Measurements from ENCODE around the gene PKP2.

The PKP2 gene

DNA sequence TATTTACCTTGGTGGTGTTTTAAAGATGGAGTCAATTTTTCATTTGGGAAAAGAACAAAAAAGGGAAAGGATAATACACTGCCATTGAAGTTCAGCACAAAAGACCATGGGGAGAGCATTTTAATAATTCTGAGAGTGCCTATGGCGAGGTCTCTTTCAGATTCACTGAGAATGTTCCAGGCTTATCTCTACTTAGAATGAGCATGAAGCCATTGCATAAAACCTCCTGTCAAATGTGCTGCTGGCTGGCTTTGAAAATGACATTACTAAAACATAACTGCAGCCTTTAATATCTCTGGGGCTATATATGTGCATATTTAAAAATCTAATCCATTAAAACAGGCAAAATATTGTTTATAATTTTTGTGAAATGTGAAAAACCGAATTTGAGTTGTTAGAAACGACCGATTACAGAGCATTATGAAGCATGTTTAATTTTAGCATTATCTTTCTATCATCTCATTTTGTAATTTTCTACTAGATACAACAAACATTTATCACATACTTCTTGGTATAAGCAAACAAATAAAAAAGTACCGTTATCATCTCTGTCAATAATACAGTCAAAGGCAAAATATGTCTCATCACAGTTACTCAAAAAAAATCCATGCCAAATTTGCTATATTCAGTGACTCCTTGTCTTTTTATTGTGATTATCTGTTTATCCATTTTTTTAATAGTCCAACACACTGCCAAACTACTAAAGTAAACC, 95.2 kb downstream of the PKP2 start:
- no peak for DNase-seq

DNA sequence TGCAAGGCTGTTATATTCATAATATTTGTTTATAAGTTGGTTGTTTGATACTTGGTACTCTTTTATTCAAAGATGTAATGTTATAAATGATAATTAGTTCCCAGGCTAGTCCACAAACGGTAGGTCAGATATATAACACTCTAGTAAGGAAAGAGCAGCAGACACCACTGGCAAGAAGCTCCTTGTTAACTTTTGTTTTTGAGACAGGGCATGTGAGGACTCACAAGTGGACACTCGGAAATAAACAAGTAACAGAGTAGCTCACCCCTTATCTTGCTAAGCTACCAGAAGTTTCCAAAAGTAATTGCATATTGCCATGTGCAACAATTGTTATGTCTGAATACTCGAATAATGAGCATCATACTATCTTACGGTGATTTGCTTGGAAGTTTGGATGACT, 102.3 kb downstream of the PKP2 start:
- DNase-seq, result no peak

DNA sequence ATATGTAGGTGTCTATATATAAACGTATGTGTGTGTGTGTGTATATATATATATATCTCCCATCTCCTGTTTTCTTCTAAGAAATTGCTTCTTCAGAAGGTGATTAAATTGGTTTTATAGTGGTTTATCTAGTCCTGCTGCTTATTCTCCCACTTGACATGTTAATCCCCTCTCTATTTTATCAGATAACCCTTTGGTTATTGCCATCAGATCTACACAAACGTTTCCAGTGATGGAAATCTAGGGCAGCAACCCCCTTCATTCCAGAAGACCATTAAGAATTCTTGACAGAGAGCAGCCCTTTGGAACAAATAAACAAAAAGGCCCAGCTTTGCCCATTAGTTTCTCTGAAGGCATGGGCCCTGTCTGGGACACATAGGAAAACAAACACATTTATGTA, 106.7 kb downstream of the PKP2 start:
- no peak for DNase-seq

DNA sequence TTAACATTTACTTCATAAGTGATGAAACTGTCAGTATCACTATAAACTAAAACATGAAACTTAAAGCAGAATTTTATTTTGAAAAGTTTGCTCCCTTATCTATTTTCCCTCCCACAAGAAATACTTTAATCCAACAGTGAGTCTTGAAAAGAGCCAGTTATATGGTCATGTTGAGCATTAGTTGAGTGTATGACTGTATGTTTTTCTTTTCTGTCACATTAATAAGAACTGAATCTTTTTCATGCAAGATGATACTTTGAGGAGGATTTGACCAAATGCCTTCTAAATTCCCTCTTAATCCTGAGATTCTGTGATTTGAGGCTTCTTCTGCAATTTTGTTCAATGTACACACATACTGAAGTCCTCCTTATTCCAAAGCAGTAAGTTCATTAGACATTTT, 107.1 kb downstream of the PKP2 start:
- DNase-seq, result no peak

DNA sequence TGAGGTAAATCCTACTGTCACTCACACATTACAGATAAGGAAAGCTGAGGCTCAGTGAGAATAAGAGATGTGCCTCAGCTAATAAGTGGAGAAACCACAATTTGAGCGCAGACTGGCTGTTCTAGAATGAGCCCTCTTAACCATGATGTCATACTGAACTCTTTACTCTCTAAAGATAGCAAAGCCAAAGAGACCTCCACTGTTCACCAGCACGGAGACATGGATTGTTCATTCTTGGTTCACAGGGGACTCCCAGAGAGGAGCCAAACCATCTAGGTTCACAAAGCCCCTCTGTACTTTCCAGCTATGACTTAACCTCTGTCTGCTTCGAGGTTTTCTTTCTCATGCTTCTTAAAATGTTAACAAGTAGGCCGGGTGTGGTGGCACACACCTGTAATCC, 108.2 kb downstream of the PKP2 start:
- DNase-seq, result no peak

DNA sequence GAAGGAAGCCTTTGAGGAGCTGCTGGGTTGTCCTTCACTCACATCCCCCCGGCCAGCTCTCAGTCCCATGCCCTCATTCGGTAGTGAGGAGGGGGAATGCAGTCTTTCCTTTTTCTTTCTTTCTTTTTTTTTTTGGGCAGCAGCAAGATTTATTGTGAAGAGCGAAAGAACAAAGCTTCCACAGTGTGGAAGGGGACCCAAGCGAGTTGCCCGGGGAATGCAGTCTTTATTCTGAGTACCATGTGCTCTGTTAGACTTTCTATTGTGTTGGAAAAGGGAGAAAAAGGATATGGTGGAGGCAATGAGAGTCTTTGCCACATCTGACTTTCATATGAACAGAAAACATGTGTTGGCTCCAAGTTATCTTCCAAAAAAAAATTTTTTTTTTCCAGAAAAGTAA, 111.0 kb downstream of the PKP2 start:
- DNase-seq, result no peak

DNA sequence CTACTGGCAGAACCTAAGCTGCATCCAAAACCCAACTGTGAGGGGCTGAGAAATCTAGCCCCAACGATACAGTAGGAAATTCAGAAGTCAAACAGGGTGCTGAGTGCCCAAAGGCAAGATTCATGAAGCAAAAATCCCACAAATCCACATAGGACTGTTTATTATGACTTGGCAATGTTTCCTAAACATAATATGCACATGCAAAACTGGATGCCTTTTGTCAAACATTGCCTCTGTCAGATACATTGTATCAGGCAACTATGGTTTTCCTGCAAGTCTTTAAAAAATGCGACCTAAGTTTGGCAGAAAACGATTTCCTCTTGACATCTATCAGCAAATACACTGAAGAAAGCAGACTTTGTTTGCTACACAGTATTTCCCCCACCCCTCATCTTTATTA, 113.5 kb downstream of the PKP2 start:
- DNase-seq, result no peak

DNA sequence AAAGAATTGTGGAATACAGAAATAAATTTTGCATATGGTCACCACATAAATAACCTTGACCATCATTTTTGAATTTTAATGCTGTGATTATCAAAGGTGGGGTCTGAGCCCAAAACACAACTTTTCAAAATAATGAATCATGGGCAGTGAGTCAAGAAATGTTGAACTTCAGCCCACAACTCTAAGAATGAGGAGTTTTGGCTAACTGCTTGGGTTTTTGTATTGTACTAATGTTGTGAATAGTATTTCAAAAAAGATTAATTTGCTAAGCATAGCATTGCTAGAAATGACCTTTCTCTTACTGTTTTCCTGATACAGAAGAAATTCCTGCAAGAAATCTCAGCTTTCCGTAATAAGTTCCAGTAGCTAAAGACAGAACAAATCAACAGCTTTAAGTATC, 116.5 kb downstream of the PKP2 start:
- DNase-seq, result no peak

DNA sequence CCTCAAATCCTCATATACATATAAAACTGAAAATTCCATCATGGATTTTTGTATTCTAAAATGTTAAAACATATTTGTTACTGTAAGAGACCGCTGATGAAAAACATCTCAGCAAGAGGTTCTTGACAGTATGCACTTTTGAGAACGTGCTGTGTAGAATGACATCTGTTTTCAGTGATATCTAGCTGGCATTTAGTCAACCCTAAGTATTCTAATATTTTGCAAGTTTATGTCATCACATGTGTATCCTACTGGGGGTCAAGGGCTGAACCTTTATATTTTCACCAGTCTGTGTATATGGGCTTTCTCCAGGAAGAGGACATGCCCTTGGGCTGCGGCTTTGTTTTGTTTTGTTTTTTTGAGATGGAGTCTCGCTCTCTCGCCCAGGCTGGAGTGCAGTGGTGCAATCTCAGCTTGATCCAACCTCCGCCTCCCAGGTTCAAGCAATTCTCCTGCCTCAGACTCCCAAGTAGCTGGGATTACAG, 118.8 kb downstream of the PKP2 start:
- DNase-seq, result no peak

DNA sequence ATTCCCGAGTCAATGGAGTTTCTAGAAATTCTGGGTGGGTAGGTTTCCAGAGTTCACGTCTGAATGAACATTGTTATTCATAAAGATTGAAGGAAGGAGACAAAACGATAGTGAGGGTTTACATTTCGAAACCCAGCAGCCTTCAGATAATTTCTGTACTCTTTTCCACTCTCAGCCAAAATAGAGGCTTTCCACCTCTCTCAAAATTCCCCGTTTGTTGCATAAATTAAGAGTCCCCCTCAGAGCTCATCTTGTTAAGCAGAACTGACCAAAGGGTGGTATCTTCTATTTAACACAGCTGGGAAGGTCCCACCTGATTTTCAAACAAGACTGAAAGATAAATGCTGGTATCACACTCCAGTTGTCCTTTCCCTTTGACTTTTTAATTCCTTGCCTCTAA, 119.4 kb downstream of the PKP2 start:
- DNase-seq, result no peak

DNA sequence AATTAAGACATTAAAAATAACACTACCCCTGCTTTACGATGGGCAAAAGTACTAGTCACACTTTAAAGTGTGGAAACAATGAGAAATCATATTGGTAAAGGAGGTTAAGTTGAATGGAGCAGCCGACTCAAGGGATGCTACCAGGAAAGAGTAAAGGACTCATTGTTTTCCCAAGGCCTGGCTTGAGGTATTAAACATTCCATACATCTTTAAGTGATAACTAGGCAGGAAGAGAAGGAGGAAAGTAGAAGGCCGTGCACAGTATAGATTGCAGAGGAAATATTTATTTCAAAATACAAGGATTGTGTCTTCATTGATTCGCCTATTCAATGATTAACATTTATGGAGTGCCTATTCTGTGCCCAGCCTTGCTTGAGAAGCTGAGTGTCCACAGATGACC, 120.3 kb downstream of the PKP2 start:
- no peak for DNase-seq

DNA sequence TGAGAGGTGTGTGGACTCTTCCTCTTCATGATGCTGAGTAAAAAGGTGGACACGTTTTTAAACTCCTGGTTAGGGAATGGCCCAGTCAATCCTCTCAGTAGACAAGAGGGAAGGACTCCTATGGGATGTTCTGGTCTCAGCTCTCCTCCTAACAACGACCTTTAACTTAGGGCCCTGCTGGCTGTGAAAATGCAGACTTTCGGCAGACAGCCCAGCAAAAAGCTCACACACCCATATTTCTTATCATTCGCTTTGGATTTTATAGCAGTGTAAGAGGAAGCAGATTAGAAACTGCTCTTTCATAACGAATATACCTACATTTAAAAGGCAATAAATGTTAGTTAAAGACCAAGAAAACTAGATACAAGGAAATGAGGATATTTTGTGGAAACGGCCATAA, 122.9 kb downstream of the PKP2 start:
- DNase-seq, result no peak

DNA sequence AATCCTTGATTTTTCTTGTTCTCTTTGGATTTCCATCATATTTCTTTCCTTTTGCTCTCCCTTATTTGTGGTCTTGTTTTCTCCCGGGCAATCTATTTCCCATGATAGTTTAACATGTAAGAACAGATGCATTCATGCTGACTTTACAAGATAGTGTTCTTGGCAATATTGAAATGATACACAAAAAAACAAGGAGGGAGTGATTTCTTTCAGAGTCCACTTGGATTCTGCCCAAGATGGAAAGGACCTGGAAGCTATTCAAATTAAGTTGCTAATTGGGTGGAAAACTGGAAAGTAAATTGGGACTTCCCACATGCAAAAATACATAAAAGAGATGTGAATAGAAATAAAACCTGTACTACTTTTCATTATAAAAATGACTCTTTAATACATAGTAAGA, 126.4 kb downstream of the PKP2 start:
- DNase-seq, result no peak

DNA sequence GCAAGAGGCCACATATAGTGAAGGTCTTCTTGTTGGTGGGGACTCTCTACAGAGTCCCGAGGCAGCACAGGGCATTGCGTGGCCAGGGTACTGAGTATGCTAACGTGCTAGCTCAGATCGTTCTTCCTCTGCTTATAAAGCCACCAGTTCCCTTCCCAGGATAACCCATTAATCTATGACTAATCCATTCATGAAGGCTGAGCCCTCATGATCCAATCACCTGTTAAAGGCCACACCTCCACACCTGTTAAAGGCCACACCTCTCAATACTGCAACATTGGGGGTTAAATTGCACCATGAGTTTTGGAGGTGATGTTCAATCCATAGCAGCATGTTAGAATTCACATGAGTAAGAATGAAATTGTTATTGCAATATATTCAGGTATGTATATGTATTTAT, 128.1 kb downstream of the PKP2 start:
- DNase-seq, result no peak

DNA sequence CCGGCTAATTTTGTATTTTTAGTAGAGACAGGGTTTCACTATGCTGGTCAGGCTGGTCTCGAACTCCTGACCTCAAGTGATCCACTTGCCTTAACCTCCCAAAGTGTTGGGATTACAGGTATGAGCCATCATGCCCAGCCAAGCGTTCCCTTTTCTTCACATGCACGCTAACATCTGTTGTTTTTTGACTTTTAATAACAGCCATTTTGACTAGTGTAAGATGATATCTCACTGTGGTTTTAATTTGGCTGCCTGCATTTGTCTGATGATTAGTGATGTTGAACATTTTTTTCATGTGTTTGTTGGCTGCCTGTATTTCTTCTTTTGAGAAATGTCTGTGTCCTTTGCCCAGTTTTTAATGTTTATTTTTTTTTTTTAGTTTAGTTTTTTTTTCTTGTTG, 130.7 kb downstream of the PKP2 start:
- no peak for DNase-seq

DNA sequence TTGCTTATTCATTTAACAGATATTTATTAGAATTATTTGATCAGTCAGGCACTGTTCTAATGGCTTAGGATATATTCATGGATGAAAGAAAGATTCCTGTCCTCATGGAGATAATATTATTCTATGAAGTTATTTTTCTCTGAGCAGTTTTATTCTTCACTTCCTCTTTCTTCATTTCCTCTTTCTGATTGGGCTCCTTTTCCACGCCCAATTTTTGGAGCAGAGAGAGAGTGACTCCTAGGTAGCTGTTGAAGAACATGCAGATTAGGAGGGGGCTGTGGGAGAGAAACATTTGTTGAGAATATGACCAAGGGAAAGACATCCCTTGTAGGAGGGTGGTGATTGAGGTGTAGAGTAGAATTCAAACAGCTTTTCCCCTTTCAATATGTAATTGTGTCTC, 134.9 kb downstream of the PKP2 start:
- DNase-seq, result no peak

DNA sequence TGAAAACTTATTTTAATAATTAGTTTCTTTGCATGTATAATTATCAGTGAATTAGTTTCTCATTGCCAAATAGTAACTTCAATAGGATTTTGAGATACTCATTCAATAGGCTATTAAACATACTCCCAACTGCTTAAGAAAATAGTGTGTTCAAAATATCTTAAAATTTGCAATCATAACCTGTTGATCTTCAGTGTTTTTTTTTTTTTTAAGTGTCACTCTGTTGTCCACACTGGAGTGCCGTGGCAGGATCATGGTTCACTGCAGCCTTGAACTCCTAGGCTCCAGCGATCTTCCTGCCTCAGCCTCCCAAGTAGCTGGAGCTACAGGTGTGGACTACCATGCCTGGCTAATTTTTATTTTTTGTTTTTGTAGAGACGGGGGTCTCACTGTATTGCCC, 139.4 kb downstream of the PKP2 start:
- DNase-seq, result no peak

DNA sequence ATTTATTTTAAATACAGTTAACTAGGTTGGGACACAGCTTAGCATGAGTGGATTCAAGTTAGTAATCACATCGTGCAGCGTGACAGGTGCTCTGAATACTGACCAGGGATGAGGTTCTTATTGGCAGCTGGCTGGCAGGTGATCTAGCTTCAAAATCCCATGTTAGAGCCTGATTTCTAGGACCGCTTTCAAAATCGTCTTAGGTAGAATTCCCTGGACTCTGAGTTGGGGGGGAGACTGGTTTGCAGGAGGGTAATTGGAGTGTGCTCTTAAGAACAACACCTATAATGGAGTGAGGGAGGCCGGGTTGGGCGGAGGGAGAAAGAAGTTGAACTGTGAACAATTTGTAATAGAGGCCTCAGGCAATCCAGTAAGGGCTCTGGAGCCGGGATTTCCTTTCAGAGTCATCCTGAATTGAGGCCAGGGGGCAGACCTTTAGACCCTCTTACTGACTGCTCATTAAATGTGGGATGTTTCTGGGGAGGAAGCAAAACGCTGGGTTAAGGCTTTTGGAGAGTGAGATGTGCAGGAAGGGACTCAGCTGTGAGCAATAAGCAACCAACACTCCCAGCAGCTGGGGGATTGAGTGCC, 140.0 kb downstream of the PKP2 start:
- no peak for DNase-seq

DNA sequence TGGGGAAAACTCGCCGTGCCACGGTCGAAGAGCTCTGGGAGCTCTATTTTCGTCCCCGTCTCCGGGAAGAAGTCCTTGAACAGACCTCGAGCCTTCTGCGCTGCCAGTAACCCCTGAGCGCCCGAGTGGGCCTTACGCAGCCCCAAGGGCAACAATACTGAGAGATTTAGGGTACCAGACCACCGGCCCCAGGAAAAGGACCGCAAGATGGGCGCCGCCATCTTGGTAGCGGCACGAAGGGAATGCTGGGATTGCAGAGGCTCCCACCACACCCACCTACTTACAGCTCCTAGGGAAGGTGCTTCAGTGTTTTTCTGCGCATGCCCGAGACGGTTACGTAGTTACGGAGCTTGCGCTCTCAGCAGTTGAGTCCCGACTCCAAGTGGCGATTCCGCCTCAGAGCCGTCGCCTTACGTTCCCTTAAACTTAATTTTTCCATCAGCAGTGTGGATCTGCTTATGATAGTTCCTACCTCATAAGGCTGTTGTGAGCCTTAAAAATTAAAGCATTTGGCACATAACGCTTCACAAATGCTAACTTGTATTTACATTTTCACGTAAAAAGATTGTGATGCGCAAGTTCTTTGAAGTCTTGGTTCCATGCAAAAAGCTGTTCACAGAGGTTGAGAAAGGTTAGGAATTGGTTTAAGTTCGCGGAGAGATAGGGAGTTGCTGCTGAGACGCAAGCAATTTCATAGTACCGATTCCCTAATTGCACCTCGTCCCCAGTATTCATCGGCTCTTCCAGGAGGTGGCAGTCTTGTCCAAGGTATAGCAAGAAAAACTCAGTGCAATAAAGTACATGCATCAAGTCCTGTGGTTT, 140.7 kb downstream of the PKP2 start, which contains the start of gene YARS2:
Gene YARS2 (minus strand): TSS at position 244 of the 822 bp plus-strand sequence. CDS start 23 bp downstream, at position 221.
- DNase-seq, result peak; percentile 96

DNA sequence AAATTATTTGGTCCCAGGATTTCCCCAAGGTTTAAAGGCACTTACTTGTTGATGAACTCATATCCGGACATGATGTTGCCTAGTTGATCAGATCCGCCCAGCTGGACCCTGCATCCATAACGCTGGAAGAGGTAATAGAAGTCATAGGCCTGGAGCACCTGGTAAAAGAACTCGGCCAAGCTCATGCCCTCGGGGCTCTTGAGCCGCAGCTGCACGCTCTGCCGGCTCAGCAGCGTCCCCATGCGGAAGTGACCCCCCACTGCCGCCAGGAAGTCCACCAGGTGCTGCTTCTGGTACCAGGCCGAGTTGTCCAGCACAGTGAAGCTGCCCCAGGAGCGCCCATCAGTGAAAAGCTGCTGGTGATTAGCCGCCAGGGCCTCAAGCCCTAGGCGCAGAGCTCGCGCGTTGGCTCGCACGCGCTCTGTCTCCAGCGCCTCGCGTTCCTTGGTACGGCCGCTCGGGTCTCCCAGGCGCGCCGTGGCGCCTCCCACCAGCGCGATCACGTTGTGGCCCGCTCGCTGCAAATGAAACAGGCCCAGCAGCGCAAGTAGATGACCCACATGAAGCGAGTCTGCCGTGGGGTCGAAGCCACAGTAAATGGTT, 141.4 kb downstream of the PKP2 start:
- peak; percentile 73 for DNase-seq

DNA sequence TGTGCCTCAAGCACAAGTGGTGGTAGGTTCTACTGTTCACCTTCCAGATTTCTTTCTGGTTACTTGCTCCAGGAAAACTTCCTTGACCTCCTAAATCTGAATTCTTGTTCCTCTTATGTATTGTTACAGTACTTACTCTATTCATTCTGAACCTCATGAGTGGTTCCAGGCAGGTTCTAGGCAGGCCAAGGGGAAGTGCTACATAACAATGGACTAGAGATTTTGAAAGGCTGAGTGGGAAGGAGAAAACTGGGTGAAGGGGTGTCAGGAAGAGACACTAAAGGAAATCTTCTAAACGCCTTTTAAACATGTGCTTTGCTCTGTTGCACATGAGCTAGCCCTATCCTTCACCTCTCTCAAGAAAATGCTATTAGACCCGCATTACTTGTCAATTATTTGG, 142.5 kb downstream of the PKP2 start:
- DNase-seq, result no peak

DNA sequence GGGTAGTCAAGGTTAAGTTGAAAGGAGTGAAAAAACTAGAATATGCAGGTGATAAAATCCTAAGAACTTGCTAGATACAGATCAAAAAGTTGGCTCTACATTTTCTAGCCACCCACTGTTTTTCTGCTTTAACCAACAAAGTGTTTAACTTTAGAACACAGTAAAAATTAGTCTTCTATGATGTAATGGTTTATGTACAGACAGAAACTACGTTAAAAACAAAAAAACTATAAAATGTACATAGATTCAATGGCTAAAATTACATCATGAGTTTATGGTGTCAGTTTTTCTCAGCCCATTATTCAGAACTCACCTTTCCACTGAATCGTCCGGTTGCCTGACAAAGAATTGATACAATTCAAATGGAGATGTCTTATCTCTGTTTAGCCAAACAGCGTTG, 143.0 kb downstream of the PKP2 start:
- no peak for DNase-seq

DNA sequence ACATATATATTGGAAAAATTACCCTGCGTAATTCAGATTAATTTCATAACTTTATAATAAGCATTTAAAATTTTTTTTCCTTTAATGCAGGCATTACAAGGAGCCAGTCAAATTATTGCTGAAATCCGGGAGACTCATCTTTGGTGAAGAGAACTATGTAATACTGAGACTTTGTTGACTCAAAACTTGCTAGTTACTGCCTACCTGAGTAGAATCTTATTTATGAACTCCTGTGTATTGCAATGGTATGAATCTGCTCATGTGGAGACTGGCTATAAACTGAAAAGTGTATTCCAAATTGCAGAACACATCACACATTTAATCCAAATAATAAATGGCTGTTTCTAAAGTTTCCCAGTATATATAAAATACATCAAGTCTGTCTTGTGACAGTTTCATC, 153.3 kb downstream of the PKP2 start:
- DNase-seq, result no peak

DNA sequence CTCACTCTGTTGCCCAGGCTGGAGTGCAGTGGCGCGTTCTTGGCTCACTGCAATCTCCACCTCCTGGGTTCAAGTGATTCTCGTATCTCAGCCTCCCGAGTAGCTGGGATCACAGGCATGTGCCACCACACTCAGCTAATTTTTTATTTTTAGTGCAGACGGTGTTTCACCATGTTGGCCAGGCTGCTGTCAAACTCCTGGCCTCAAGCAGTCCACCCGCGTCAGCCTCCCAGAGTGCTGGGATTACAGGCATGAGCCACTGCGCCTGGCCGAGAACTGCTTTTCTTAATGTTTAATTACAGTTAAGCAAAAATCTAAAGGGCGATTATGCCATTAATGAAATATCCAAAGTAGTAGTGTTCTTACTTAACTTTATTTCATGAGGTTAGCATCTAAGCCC, 154.4 kb downstream of the PKP2 start:
- DNase-seq, result no peak
